Measurements from ENCODE around the gene MPZL2. TPM values are rescaled to one million over a fixed set of nuclear protein-coding genes. Genes with fewer than 3 reads are reported as not detected.

Gene MPZL2
- total RNA-seq, 1 donor: not detected

- Histone ChIP-seq H3K27ac (ENCODE audit: low read depth, low read length) (no peak overlapping the region), H2AFZ (ENCODE audit: low read length) (no peak overlapping the region), H3K4me2 (ENCODE audit: insufficient read depth, low read length) (no peak overlapping the region), H4K20me1 (ENCODE audit: insufficient read depth, low read length) (no peaks in the 10 kb centered on the region), H3K36me3 (ENCODE audit: insufficient read depth, low read length) (no peaks in the 10 kb centered on the region), H3K9me3 (ENCODE audit: low read depth, low read length) (no peaks in the 10 kb centered on the region), H3K79me2 (ENCODE audit: insufficient read depth, low read length) (no peaks in the 10 kb centered on the region), H3K4me1 (ENCODE audit: insufficient read depth, low read length) (no peaks in the 10 kb centered on the region), H3K4me3 (ENCODE audit: insufficient read depth, low read length) (no peak overlapping the region), H3K27me3 (ENCODE audit: insufficient read depth, low read length) (peaks cover 43% of the 10 kb centered on the region)
- DNase-seq (ENCODE audit: insufficient read length, low spot score, missing footprints): no peak
- TF ChIP-seq CTCF (IDR thresholded peaks at IDR 0.05; ENCODE audit: extremely low read depth, low read depth, low read length): no peak
Measured at GRCh38 chr11:118215262-118215661, 48.8 kb downstream of the MPZL2 start.

- Histone ChIP-seq H3K36me3 (ENCODE audit: insufficient read depth, low read length) (no peaks in the 10 kb centered on the region), H3K79me2 (ENCODE audit: insufficient read depth, low read length) (no peaks in the 10 kb centered on the region), H3K4me2 (ENCODE audit: insufficient read depth, low read length) (no peak overlapping the region), H3K27ac (ENCODE audit: low read depth, low read length) (no peak overlapping the region), H4K20me1 (ENCODE audit: insufficient read depth, low read length) (no peaks in the 10 kb centered on the region), H3K4me1 (ENCODE audit: insufficient read depth, low read length) (no peaks in the 10 kb centered on the region), H2AFZ (ENCODE audit: low read length) (no peak overlapping the region), H3K27me3 (ENCODE audit: insufficient read depth, low read length) (peaks cover 44% of the 10 kb centered on the region), H3K9me3 (ENCODE audit: low read depth, low read length) (no peaks in the 10 kb centered on the region), H3K4me3 (ENCODE audit: insufficient read depth, low read length) (no peak overlapping the region)
- no peak for DNase-seq (ENCODE audit: insufficient read length, low spot score, missing footprints)
- no peak for TF ChIP-seq CTCF (IDR thresholded peaks at IDR 0.05; ENCODE audit: extremely low read depth, low read depth, low read length)
Measured at GRCh38 chr11:118214210-118214914, 49.7 kb downstream of the MPZL2 start.

DNA sequence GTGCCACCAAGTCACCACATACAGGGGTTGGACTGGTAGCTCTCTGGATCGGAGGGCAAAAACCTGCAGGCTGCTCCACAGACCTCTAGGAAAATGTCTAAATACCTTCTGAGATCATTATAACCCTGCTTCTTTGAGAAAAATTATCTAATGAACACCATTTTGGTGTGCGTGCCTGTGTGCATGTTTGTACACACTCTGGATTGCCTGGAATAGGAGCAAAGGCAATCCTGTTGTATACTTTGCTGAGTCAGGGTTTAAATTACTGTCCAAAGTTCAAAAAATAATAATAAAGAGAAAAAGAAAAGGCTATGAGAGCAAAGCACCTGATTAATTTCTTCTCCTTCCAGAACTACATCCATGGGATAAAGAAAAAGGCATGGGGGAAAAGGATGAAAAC is 50.3 kb downstream of the MPZL2 start:
- no peak overlapping the region for H2AFZ ChIP-seq (ENCODE audit: low read length)
- no peaks in the 10 kb centered on the region for H3K4me1 ChIP-seq (ENCODE audit: insufficient read depth, low read length)
- no peak for TF ChIP-seq CTCF (IDR thresholded peaks at IDR 0.05; ENCODE audit: extremely low read depth, low read depth, low read length)
- no peak overlapping the region for H3K4me3 ChIP-seq (ENCODE audit: insufficient read depth, low read length)
- no peaks in the 10 kb centered on the region for H4K20me1 ChIP-seq (ENCODE audit: insufficient read depth, low read length)
- peaks cover 49% of the 10 kb centered on the region for H3K27me3 ChIP-seq (ENCODE audit: insufficient read depth, low read length)
- DNase-seq (ENCODE audit: insufficient read length, low spot score, missing footprints): no peak
- H3K9me3 ChIP-seq (ENCODE audit: low read depth, low read length): no peaks in the 10 kb centered on the region
- H3K79me2 ChIP-seq (ENCODE audit: insufficient read depth, low read length): no peaks in the 10 kb centered on the region
- H3K27ac ChIP-seq (ENCODE audit: low read depth, low read length): no peak overlapping the region
- no peak overlapping the region for H3K4me2 ChIP-seq (ENCODE audit: insufficient read depth, low read length)
- H3K36me3 ChIP-seq (ENCODE audit: insufficient read depth, low read length): no peaks in the 10 kb centered on the region

GRCh38 chr11:118213201-118213600 is 50.9 kb downstream of the MPZL2 start:
- no peak for TF ChIP-seq CTCF (IDR thresholded peaks at IDR 0.05; ENCODE audit: extremely low read depth, low read depth, low read length)
- Histone ChIP-seq H3K27ac (ENCODE audit: low read depth, low read length) (no peak overlapping the region), H3K79me2 (ENCODE audit: insufficient read depth, low read length) (no peaks in the 10 kb centered on the region), H3K4me1 (ENCODE audit: insufficient read depth, low read length) (no peaks in the 10 kb centered on the region), H3K4me3 (ENCODE audit: insufficient read depth, low read length) (no peak overlapping the region), H3K9me3 (ENCODE audit: low read depth, low read length) (no peaks in the 10 kb centered on the region), H4K20me1 (ENCODE audit: insufficient read depth, low read length) (no peaks in the 10 kb centered on the region), H3K36me3 (ENCODE audit: insufficient read depth, low read length) (no peaks in the 10 kb centered on the region), H3K4me2 (ENCODE audit: insufficient read depth, low read length) (no peak overlapping the region), H3K27me3 (ENCODE audit: insufficient read depth, low read length) (peaks cover 53% of the 10 kb centered on the region), H2AFZ (ENCODE audit: low read length) (no peak overlapping the region)
- no peak for DNase-seq (ENCODE audit: insufficient read length, low spot score, missing footprints)

Measured in osteoblast (primary cell).